H9 (cell line): Measurements from ENCODE around the gene PPP4R2. TPM values are rescaled to one million over a fixed set of nuclear protein-coding genes. Genes with fewer than 3 reads are reported as not detected.

Source experiments
- DNase-seq: peaks from one replicate; pipeline ENCODE4 v3.0.0-alpha.2; 2017
- H2AFZ ChIP-seq: one replicate; pipeline ENCODE4 v1.6.1; 2013; ENCODE audit warnings: mild to moderate bottlenecking, low read length, control low read depth, moderate library complexity
- H2AK5ac ChIP-seq: 2 replicates; pipeline ENCODE4 v1.6.1; 2013; ENCODE audit warnings: low read length, control low read depth, mixed read lengths; ENCODE audit not compliant: insufficient read length
- H2BK120ac ChIP-seq: one replicate; pipeline ENCODE4 v1.6.1; 2013; ENCODE audit warnings: low read depth, mild to moderate bottlenecking, low read length, control low read depth, inconsistent platforms; ENCODE audit not compliant: poor library complexity, severe bottlenecking
- H2BK12ac ChIP-seq: 2 replicates; pipeline ENCODE4 v1.6.1; 2013; ENCODE audit warnings: low read length, control low read depth, mixed read lengths, low read depth; ENCODE audit not compliant: insufficient read length
- H2BK15ac ChIP-seq: 2 replicates; pipeline ENCODE4 v1.6.1; 2013; ENCODE audit warnings: low read depth, low read length, control low read depth
- H2BK20ac ChIP-seq: one replicate; pipeline ENCODE4 v1.6.1; 2013; ENCODE audit warnings: low read depth, mild to moderate bottlenecking, low read length, control low read depth, inconsistent platforms; ENCODE audit not compliant: poor library complexity, severe bottlenecking
- H2BK5ac ChIP-seq: 2 replicates; pipeline ENCODE4 v1.6.1; 2013; ENCODE audit warnings: low read length, control low read depth, mixed read lengths; ENCODE audit not compliant: insufficient read length
- H3K14ac ChIP-seq: 2 replicates; pipeline ENCODE4 v1.6.1; 2013; ENCODE audit warnings: low read length, control low read depth; ENCODE audit not compliant: insufficient read depth
- H3K18ac ChIP-seq: 2 replicates; pipeline ENCODE4 v1.6.1; 2013; ENCODE audit warnings: low read depth, mild to moderate bottlenecking, mixed read lengths, low read length, control low read depth; ENCODE audit not compliant: insufficient read length
- H3K23ac ChIP-seq: 2 replicates; pipeline ENCODE4 v1.6.1; 2013; ENCODE audit warnings: low read length, control low read depth, mixed read lengths, low read depth; ENCODE audit not compliant: insufficient read length
- H3K23me2 ChIP-seq: 2 replicates; pipeline ENCODE4 v1.6.1; 2013; ENCODE audit warnings: low read depth, mild to moderate bottlenecking, mixed read lengths, low read length, control low read depth; ENCODE audit not compliant: insufficient read length, poor library complexity, severe bottlenecking
- H3K27ac ChIP-seq: 2 replicates; pipeline ENCODE4 v1.5.1; 2013; ENCODE audit warnings: low read length, control low read depth, mixed read lengths, low read depth; ENCODE audit not compliant: insufficient read length
- H3K27me3 ChIP-seq: 2 replicates; pipeline ENCODE4 v1.6.1; 2013; ENCODE audit warnings: low read length, control low read depth, inconsistent platforms; ENCODE audit not compliant: insufficient read depth
- H3K4ac ChIP-seq: 2 replicates; pipeline ENCODE4 v1.6.1; 2013; ENCODE audit warnings: low read depth, mild to moderate bottlenecking, control low read depth, inconsistent platforms, low read length, moderate library complexity
- H3K4me1 ChIP-seq: 2 replicates; pipeline ENCODE4 v1.6.1; 2013; ENCODE audit warnings: low read length, control low read depth, inconsistent platforms; ENCODE audit not compliant: insufficient read depth
- H3K4me2 ChIP-seq: 2 replicates; pipeline ENCODE4 v1.6.1; 2013; ENCODE audit warnings: low read length, control low read depth, mixed read lengths; ENCODE audit not compliant: insufficient read length, insufficient read depth
- H3K56ac ChIP-seq: 2 replicates; pipeline ENCODE4 v1.6.1; 2013; ENCODE audit warnings: low read depth, mild to moderate bottlenecking, mixed read lengths, low read length, control low read depth; ENCODE audit not compliant: insufficient read length
- H3K79me1 ChIP-seq: 2 replicates; pipeline ENCODE4 v1.6.1; 2013; ENCODE audit warnings: low read depth, mild to moderate bottlenecking, moderate library complexity, low read length, control low read depth, inconsistent platforms; ENCODE audit not compliant: insufficient read depth, poor library complexity, severe bottlenecking
- H3K79me2 ChIP-seq: 2 replicates; pipeline ENCODE4 v1.6.1; 2013; ENCODE audit warnings: low read length, control low read depth, inconsistent platforms; ENCODE audit not compliant: insufficient read depth
- H3K9ac ChIP-seq: 2 replicates; pipeline ENCODE4 v1.6.1; 2013; ENCODE audit warnings: low read length, control low read depth, mixed read lengths; ENCODE audit not compliant: insufficient read length; ENCODE audit errors: extremely low read depth
- H3K9me3 ChIP-seq: one replicate; pipeline ENCODE4 v1.6.1; 2013; ENCODE audit warnings: low read depth, low read length, inconsistent platforms; ENCODE audit not compliant: control insufficient read depth
- H3T11ph ChIP-seq: one replicate; pipeline ENCODE4 v1.6.1; 2013; ENCODE audit warnings: mild to moderate bottlenecking, low read length, control low read depth, inconsistent platforms
- H4K20me1 ChIP-seq: one replicate; pipeline ENCODE4 v1.6.1; 2013; ENCODE audit not compliant: control insufficient read depth, insufficient read length, insufficient read depth
- H4K5ac ChIP-seq: 2 replicates; pipeline ENCODE4 v1.6.1; 2013; ENCODE audit warnings: low read depth, mild to moderate bottlenecking, mixed read lengths, low read length, control low read depth; ENCODE audit not compliant: insufficient read length
- H4K8ac ChIP-seq: replicated peaks from 2 replicates; pipeline ENCODE4 v1.6.1; 2013; ENCODE audit warnings: low read length, control low read depth, mixed read lengths, low read depth; ENCODE audit not compliant: insufficient read length
- H4K91ac ChIP-seq: 2 replicates; pipeline ENCODE4 v1.6.1; 2013; ENCODE audit warnings: low read depth, mild to moderate bottlenecking, moderate library complexity, mixed read lengths, low read length, control low read depth; ENCODE audit not compliant: insufficient read length
- H3K27ac Mint-ChIP-seq, 3 experiments: 2 replicates in 2 of 3; 3 replicates in 1 of 3; pipeline ENCODE4 v1.8.0; 2020 to 2021; ENCODE audit warnings: mixed read lengths in 3 of 3, mild to moderate bottlenecking in 1 of 3, moderate library complexity in 1 of 3
- H3K27me3 Mint-ChIP-seq: 2 replicates; pipeline ENCODE4 v1.8.0; 2021; ENCODE audit warnings: low read depth, mild to moderate bottlenecking, moderate library complexity, mixed read lengths
- H3K36me3 Mint-ChIP-seq, 3 experiments: 2 replicates in 2 of 3; 3 replicates in 1 of 3; pipeline ENCODE4 v1.8.0; 2020 to 2021; ENCODE audit warnings: low read depth in 3 of 3, mixed read lengths in 3 of 3; ENCODE audit not compliant: insufficient read depth in 1 of 3
- H3K4me1 Mint-ChIP-seq, 2 experiments: 2 replicates each; pipeline ENCODE4 v1.8.0; 2020; ENCODE audit warnings: mixed read lengths in 2 of 2
- H3K4me3 Mint-ChIP-seq, 2 experiments: 2 replicates in 1 of 2; 3 replicates in 1 of 2; pipeline ENCODE4 v1.8.0; 2020 to 2021; ENCODE audit warnings: mild to moderate bottlenecking in 2 of 2, mixed read lengths in 2 of 2, moderate library complexity in 1 of 2
- H3K9me3 Mint-ChIP-seq, 2 experiments: 2 replicates in 1 of 2; 3 replicates in 1 of 2; pipeline ENCODE4 v1.8.0; 2020; ENCODE audit warnings: mild to moderate bottlenecking in 2 of 2, mixed read lengths in 2 of 2, moderate library complexity in 1 of 2
- WGBS: extraction: QIAGEN DNeasy Blood & Tissue Kit; methylation state at CpG from one replicate; pipeline ENCODE4 v1.1.7; 2013; ENCODE audit warnings: missing lambda C conversion rate, low lambda C conversion rate, mixed read lengths; ENCODE audit not compliant: insufficient read length; ENCODE audit errors: extremely low coverage; 5-methylcytosine and 5-hydroxymethylcytosine counted together
- total RNA-seq: library from RNA; stranded (reverse); gene quantifications from 2 replicates; pipeline ENCODE4 v1.2.1, GENCODE V29; 2021
- TF ChIP-seq, protein P1 (sequence below): fragments of 200-600 bp; sonication (generic); conservative IDR thresholded peaks from 3 replicates; pipeline ENCODE4 v1.8.0; 2021; ENCODE audit warnings: antibody characterized with exemption, mild to moderate bottlenecking

The PPP4R2 gene
- total RNA-seq, 1 experiment from 2014 or later, result 132 TPM

DNA sequence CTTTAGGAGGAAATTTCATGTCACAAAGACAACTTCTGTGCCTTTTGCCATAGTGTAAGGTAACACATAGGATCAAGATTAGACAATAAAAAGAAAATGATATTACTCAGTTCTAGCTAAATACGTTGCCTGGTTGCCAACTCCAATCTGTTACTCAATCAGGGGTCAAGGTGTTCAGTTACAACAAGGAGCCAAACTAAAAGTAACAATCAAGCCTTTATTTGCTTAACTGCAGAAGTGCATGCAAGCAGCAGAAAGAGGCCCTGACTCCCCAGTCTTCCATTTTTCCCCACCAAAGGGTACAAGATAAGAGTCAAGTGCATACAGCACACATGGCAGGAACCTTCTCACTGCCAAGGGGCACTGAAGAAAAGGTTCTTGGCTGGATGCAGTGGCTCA is 28.3 kb upstream of the PPP4R2 start:
- no peak for DNase-seq
- Histone ChIP-seq H4K8ac (no peak overlapping the region), H3K4me2 (no peak overlapping the region), H3K23ac (no peak overlapping the region), H3K14ac (no peak overlapping the region), H3K18ac (no peak overlapping the region), H3K4me1 (no peaks in the 10 kb centered on the region; the same call in 1 of the 2 replicates), H3K4ac (no peak overlapping the region), H2AFZ (no peak overlapping the region), H3K56ac (no peak overlapping the region), H3K79me2 (no peaks in the 10 kb centered on the region), H3K9ac (no peak overlapping the region), H4K91ac (no peak overlapping the region), H2BK12ac (no peak overlapping the region), H3T11ph (no peak overlapping the region), H3K23me2 (no peaks in the 10 kb centered on the region), H2BK15ac (no peak overlapping the region), H3K79me1 (no peaks in the 10 kb centered on the region), H3K9me3 (no peaks in the 10 kb centered on the region), H2BK120ac (no peak overlapping the region), H4K5ac (no peak overlapping the region), H2BK5ac (no peak overlapping the region), H4K20me1 (no peaks in the 10 kb centered on the region), H3K27ac (no peak overlapping the region), H2BK20ac (no peak overlapping the region), H3K27me3 (no peaks in the 10 kb centered on the region), H2AK5ac (no peak overlapping the region)
- Mint-ChIP-seq H3K27ac (no peak overlapping the region; a peak in 1 of 7 replicates), H3K4me1 (peaks cover 7 to 8% of the 10 kb centered on the region in 2 experiments), H3K4me3 (no peak overlapping the region), H3K9me3 (no peaks in the 10 kb centered on the region), H3K27me3 (no peaks in the 10 kb centered on the region), H3K36me3 (peaks cover 0 to 4% (median 0%) of the 10 kb centered on the region in 3 experiments; a peak in 2 of 7 replicates)
- no CpG with 5 or more reads among the region's 1 CpG for WGBS
- TF ChIP-seq, protein P1, sequence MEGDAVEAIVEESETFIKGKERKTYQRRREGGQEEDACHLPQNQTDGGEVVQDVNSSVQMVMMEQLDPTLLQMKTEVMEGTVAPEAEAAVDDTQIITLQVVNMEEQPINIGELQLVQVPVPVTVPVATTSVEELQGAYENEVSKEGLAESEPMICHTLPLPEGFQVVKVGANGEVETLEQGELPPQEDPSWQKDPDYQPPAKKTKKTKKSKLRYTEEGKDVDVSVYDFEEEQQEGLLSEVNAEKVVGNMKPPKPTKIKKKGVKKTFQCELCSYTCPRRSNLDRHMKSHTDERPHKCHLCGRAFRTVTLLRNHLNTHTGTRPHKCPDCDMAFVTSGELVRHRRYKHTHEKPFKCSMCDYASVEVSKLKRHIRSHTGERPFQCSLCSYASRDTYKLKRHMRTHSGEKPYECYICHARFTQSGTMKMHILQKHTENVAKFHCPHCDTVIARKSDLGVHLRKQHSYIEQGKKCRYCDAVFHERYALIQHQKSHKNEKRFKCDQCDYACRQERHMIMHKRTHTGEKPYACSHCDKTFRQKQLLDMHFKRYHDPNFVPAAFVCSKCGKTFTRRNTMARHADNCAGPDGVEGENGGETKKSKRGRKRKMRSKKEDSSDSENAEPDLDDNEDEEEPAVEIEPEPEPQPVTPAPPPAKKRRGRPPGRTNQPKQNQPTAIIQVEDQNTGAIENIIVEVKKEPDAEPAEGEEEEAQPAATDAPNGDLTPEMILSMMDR, result no peak
